ENCODE data around the gene TCF12.

TCF12 gene

GRCh38 chr15:57185507-57186074, 267.1 kb downstream of the TCF12 start:
- DNase-seq = no peak

- DNase-seq = no peak
Observed at GRCh38 chr15:57189466-57189865, 271.0 kb downstream of the TCF12 start.

DNA sequence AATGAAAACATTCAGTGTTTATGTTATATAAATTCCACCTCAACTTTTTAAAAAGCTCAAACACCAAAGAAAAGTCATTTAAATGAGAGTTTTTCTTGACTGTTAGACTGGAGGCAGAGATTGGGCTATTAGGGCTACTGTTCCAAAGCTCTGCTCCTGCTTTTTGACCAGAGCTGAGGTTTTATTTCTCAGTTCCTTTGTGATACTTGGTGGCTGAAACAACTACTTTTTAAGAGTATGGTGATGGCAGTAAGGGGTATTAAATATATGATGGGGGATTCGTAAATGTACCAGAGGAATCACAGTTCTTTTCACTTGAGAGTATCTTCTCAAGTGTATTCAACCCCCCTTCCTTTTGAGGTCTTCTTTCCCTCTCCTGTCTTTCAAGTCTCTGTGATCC, 271.8 kb downstream of the TCF12 start:
- DNase-seq = no peak

DNA sequence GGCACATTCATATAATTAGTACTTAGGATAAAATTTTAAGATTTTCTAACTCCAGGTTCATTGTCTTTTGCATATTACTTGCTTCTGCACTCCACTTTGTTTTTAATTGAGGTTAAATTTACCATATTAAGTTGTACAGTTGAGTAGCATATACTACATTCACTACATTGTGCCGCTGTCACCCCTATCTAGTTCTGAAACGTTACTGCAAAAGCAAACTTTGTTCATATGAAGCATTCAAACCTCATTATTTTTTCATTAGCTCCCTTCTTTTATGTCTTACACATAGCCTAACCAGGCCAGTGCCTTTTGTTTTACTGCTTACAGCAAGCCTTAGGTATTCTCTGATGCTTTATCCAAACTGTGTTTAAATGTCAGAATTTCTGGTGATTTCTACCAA, 274.7 kb downstream of the TCF12 start:
- DNase-seq = no peak

GRCh38 chr15:57195326-57195725, 276.9 kb downstream of the TCF12 start:
- no peak for DNase-seq

DNA sequence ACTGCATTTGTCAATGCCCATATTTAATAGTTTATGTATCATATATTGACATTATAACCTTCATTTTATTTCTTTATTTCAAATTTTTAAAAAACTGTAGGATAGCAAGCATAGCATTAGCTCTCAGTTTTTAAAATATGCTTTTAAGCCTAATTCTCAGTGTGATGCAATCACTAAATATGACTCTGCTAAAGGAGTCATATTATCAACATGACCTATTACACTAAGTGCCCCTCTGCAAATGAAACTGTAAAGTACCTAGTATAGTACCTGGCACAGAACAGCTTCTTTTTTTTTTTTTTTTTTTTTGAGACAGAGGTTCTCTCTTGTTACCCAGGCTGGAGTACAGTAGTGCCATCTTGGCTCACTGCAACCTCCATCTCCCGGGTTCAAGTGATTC, 278.4 kb downstream of the TCF12 start:
- no peak for DNase-seq

- no peak for DNase-seq
Observed at GRCh38 chr15:57198131-57198530, 279.7 kb downstream of the TCF12 start.

- peak; percentile 69 for DNase-seq
Observed at GRCh38 chr15:57198654-57199291, 280.3 kb downstream of the TCF12 start.

DNA sequence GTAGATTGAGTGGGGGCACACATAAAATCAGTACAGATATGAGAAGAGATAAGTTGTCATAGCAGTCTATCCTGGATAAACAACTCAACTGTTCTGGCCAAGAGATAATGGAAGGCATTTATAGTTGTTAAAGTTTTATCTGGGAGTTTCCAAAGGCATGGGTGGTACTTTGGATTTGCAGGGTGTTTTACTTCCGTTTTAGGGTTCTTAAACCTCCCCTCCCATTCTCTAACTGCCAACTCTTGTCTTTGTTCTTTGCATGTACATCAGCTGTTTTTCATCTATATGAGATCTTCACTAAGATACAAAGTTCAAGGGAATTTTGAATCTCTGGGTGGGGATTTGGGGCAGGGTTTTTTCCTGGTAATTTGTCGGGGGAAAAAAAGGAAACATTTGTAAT, 283.1 kb downstream of the TCF12 start:
- no peak for DNase-seq

DNA sequence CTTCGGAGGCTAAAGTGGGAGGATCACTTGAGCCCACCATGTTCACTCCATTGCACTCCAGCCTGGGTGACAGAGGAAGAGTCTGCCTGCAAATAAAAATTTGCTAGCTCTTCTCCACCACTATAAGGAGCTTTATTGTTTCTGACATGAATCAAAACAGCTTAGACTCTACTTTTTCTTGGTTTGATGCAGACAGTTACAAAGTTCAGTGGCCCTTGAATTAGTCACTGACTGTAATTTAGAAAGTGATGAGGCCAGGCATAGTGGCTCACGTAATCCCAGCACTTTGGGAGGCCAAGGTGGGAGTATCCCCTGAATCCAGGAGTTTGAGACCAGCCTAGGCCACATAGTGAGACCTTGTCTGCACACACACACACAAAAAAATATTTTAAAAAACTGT, 285.5 kb downstream of the TCF12 start:
- no peak for DNase-seq

DNA sequence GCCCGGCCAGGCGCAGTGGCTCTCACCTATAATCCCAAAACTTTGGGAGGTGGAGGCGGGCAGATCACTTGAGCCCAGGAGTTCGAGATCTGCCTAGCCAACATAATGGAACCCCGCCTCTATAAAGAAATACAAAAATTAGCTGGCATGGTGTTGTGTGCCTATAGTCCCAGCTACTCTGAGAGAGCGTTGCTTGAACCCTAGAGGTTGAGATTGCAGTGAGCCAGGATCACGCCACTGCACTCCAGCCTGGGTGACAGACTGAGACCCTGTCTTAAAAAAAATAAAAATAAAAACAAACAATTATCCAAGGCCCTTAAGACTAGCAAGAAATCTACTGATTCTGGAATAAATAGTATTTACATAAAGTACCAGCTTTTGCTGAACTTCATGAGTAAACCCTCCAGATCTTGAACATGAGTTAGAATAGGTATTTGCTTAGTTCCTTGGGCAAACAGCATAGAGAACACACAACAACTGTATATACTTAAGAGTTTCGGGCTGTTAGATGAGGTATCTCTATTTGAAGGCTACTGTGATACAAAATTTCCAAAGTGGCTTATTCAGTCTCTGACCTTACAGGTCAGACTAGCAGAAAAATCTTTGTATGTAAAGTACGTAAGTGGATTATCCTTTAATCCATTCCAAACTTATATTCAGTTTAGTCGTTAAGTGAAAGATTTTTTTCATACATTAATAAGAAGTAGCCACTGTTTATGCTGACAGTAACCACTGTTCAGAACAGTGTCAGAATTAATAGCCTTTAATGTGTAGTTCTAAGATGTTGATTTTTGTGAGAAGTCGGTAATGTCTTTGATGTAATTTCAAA, 286.8 kb downstream of the TCF12 start:
- no peak for DNase-seq

DNA sequence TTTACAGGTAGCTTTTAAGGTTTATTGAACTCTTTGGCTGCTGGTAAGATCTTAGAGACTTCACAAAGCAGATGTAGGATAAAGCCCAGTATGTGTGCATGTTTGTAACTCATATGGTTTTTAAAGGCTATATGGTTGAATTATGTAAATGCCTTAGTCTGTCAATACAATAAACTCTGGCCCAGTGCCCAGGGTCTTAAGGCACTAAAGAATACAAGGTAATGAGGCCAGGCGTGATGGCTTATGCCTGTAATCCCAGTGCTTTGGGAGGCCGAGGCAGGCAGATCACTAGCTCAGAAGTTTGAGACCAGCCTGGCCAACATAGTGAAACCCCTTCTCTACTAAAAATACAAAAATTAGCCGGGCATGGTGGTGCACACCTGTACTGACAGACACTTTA, 287.6 kb downstream of the TCF12 start:
- DNase-seq = no peak

- DNase-seq = no peak
Observed at GRCh38 chr15:57213862-57214261, 295.4 kb downstream of the TCF12 start.

DNA sequence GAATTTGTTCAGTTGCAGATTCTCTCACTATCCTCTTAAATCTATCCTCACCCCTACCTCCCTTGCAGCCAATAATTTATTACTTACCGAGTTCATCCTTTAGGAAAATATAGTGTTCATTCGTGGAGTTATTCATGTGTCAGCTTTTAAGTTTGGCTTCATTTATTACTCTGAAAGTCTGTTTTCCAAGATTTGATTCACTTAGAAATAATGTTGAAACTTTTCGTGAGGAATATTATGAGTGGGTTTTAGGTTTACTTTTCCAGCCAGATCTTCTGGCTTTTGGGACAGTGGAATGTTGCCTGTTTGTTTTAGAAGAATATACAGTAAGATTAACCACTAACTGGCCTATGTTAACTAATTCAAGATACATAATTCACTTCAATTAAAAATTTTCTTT, 296.9 kb downstream of the TCF12 start:
- DNase-seq = no peak

DNA sequence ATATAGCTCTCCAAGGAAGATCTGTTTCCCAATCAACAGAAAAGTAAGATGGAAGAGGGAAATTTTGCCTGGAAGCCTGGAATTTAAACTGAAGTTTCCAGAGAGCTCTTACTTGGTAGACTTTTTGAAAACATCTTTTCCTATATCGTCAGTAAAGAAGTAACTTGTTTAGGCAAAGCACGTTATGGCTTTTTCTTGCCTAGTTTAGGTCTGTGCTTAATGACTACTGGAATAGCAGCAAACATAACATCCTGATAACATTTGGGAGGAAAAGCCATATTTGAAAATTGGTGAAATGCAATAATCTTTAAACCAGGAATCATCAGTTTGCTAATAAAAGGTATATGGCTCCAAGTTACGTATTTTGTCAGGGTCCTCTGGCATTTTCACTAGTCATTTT, 297.4 kb downstream of the TCF12 start:
- DNase-seq = no peak

GRCh38 chr15:57216288-57216687, 297.8 kb downstream of the TCF12 start:
- DNase-seq = no peak

DNA sequence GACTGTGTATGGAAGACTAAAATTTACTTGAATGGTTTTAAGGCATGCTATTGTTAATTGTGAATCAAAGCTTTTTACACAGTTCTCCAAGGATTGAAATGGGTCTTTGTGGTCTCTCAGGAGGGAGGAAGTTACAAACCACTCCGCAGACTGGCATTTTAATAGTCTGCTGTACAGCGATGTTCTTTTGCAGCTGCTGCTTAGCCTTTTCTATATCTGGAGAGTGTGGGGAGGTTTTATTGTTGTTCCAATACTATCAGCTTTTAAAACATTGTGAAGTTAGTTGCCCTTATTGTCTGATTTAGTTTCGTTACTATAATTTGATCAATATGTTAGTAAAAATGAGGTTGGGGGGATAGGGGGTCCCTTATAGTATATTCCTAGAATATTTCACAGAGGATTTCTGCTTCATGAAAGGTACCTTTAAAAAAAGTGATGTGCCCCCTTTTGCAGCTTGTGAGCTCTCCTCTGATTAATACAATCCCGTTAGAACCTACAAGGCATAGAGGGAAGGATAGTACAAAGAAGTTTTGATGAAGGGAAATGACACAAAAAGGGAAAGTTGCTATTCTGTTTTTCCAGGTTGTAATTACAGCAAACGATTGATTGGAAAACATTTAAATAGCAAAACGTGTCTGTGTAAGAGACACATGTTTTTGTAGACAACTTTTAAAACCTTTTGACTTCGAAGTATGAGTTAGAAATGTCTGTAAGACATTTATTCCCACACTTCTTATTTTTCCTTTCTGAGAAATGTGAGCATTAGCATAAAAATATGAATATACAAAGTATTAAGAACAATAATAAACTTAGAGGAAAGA, 299.5 kb downstream of the TCF12 start:
- no peak for DNase-seq

DNA sequence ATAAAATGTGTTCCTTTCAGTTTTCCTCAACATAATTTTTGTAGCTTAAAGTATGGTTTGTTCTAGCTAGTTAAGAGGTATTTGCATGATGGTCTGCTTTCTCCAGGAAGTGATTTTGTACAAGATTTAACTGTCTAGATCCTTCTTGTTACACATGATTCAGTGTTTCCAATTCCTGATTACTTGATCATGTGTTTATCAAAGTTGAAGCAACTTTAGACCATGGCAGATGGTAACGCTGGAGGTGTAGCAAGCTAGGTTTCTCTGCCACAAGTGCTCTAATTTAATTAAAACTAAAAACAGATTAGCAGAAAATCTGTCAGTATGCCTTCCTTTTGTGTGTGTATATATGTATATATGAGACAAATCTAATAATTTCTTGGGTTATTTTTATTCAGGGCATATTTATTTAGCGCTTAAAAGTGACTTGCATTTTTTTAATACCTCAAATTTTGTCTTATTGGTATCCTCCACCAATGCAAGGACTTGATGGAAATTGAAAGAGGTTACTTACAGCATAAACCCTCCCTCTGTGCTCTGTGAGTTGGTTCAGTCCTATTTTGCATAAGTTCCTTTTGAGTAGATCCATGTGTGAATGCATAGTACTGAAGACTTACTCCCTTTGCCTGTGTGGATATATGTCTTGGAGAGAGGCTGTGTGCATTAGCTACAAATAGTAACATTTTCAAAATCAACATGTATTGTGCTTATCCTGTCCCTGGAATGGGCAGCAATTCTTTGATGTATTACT, 300.6 kb downstream of the TCF12 start:
- peak; percentile 70 for DNase-seq

- no peak for DNase-seq
Observed at GRCh38 chr15:57220205-57220604, 301.8 kb downstream of the TCF12 start.

DNA sequence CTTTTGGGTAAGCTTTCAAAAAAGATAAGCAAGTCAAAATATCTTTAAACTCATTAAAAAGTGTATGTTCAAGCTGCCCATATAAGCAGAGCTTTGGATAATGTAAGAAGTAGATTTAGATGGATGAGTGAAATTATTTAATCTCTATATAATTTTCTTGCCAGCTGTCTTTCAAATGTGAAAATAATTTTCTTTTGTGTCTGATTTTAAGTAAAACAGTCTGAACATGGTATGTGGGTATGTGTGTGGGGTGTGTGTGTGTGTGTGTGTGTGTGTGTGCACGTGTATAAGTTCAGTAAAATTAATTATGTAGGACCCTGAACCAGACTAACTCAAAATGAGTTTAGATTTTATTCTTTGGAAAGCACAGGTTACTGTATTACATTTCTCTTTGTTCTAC, 302.7 kb downstream of the TCF12 start:
- no peak for DNase-seq

DNA sequence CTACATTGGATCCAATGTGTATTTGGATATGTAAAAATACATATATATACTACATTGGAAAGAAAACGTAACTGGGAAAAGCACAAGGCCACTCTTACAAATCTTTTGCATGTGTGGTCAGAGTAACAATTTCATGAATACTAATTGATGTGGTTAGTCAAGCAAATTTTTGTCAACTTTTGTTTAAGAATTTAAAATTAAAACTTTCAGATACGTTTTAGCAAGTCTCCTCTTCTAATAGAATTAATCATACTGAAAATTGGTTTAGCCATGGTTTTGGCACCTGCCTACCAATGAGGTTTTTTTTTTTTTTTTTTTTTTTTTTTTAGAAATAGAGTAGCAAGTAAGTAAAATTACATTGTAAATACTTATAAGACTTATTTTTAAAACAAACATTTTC, 304.9 kb downstream of the TCF12 start:
- DNase-seq = no peak

DNA sequence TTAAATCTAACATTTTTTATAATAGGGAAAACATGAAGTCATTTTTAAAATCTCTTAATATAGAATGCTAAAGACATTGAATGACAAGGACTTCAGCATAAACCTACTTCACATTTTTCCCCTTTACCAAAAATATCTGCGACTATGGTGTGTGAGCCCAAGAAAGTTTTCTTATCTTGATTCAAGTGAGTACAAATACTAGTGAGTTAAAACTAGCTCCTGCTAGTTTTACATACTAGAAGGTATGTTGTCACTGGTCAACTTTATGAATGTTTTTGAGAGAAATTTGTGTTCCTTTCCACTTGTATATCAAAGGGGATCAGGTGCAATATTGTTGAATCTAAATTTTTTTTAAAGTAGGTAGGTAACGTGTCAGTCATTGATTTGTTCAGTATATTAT, 305.4 kb downstream of the TCF12 start:
- no peak for DNase-seq

DNA sequence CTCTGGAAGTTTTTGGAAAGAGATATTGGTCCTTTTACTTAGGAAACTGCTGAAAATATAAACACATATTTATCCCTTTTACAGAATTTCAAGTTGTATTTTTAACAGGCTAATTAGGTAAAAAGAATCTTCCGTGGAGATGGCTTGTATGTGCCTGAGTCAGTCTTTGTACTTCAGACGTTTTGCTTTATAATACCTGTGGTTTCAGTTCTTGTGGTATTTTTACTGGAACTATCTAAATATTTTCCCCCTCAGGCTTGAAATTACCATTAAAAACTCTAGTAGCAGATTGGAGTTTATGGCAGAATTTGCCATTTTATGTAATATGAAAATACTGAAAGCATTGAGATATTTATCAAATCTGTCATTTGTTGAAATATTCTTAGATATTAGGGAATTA, 306.2 kb downstream of the TCF12 start:
- DNase-seq = no peak

All from NCI-H187 treated with DMSO at 0.1 percent for 48 hours (cell line).